GM19238 (cell line): ENCODE measurements around the gene SRRM2.

Source experiments
- DNase-seq: peaks from one replicate; pipeline ENCODE4 v3.0.0; 2011; ENCODE audit warnings: low spot score; ENCODE audit not compliant: insufficient read length

The SRRM2 gene

GRCh38 chr16:2777231-2777902 lies 24.9 kb downstream of the SRRM2 start, which contains the start of gene ELOB:
Gene ELOB, minus strand, starts transcription at chr16:2777280. Its CDS starts 41 bp downstream, at chr16:2777239.
- peak; percentile 95 for DNase-seq

DNA sequence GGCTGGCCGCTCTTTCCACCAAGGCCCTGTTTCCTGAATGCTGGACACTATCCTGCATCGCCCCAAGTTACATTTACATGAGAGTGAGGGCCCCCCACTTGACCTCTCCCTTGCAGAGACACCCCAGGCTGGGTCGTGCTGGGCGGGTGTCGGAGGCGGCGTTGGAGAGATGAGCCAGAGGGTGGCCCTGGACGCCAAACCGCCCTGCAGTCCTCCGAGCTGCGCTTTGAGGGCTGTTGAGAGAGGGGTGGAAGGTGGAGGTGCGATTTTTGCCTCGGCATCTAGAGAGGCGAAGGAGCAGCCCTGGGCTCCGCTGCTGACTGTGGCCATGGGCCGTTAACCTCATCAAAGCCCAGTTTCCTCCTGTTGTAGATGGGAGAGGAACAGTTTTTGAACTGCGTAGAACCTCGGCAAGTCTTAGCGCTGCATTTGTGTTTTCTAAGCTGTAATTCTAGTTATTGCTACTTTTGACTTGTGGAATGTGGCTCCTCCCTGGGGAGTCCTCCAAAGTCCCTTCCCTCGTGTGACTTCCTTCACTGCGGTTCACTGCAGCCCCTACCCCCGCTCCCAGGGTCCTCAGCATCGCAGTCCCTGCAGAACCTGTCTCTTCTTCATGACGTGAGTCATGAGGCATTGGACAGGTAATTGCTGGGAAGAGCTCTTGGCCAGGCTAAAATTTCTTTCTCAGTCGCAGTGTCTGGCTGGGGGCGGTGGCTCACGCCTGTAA lies 25.6 kb downstream of the SRRM2 start:
- DNase-seq, result peak; percentile 47

DNA sequence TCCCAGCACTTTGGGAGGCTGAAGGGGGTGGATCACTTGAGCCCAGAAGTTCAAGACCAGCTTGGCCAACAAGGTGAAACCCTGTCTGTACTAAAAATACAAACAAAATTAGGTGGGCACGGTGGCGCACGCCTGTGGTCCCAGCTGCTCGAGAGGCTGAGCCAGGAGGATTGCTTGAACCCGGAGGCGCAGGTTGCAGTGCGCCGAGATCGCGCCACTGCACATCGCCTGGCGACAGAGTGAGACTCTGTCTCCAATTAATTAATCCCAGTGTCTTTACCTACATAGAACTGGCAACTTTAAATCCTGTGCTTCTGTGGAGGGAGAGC lies 26.2 kb downstream of the SRRM2 start:
- DNase-seq, result no peak

DNA sequence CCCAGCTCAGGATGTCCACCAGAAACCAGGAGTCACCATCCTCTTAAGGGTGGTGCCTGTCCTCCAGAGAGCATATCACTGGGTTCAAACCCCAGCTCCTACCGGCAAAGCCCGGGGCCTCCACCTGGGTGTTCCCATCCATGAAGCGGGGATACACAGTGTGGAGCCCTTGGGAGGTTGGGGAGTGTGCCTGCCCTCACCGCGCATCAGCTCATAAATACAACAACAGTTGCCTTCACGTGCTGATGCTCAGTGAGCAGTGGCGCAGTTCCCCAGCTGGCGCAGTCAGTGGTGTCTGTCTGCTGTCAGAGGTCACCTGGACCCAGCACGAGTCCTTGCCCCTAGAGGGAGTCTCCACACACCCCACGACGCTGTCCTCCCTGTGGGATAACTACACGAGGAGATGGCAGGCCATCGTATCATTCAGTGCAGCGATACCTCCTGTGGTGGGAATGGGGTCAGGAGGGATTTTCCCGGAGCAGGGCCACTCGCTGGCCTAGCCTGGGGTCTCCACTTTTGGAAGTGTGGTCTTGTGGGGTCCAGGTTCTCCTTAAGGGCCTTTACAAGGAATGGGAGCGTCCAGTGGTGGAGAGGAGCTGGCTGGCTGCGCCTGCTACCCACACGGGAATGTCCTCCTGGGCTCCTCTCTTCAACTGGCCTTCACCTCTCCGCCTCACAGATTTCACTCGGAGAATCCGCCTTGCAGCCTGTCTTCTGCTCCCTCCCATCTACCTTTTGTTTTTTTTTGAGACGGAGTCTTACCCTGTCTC lies 26.9 kb downstream of the SRRM2 start:
- DNase-seq, result no peak

GRCh38 chr16:2779978-2780898 lies 27.8 kb downstream of the SRRM2 start:
- DNase-seq, result no peak

DNA sequence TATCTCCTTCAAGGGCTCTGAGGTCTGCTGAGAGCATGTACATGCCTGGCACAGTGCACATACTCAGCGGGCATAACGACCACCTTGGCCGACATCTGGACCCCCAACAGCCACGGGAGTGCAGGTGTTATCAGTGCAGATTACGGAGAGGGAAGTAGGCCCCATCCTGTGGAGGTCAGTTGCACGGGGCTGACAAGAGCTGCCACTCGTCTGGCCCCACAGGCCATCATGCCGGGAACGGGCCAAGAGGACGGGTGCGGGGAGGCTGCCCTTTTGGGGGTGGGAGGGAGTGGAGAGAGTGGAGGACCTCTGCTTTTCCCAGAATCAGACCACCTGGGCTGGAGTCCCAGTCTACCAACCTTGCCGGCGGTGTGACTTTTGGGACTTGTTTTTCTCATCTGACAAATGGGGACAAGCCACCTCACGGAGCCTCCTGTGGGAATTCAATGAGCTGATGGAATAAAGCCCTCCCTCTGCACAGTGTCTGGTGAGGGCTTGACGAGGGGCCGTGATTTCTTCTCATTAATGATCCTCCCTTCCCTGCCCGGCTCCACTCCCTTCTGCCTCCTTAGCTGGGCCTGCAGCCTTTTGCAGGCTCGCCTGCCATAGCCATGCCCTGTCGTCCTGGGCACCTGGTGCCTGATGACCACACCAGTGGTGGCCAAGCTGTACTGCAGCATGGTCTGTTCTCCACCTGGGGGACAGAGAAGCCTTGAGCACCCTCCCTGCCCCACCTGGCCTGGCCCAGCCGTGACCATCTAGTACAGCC lies 30.3 kb downstream of the SRRM2 start:
- DNase-seq, result no peak

GRCh38 chr16:2783581-2784357 lies 31.3 kb downstream of the SRRM2 start:
- no peak for DNase-seq

GRCh38 chr16:2784358-2785100 lies 32.1 kb downstream of the SRRM2 start:
- no peak for DNase-seq

DNA sequence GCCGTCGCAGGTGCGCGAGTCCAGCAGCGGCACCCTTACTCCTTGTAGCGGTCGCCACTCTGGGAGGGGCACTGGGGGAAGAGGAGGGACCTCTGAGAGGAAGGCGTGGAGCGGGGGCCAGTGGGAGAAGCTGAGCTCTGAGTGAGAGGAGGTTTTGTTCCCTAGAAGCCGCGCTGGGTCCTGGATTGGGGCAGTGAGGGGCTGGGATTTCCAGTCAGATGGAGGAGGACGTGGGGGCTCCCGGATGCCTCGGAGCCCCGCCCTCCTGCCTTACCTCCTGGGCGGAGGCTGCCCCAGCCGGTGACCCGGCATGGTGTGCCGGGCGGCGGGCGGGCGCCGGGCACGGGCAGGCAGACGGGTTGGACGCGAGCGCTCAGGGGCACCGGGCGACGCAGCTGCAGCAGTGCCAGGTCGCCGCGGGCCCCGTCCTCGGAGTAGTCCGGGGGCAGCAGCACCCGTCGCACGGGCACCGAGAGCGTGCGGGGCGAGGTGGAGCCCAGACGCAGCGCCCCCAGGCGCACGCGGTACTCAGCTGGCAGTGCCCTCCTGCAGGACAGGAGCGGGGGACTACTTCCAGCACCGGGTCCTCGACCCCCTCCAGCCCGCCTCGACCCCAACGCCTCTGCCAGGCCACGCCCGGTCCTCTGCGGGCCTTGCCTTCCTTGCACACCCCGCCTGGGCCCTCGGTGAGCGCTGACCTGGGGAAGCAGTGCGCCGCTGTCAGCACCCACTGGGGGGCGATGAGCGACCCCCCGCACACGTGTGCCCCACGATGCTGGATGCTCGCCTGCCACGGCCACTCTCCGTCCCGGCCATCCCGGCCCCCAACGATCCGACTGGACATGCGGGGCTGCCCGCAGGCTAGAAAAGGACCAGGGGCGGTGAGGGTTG lies 32.9 kb downstream of the SRRM2 start:
- no peak for DNase-seq

GRCh38 chr16:2786061-2786825 lies 33.8 kb downstream of the SRRM2 start:
- DNase-seq, result no peak

- DNase-seq, result no peak
Measured at GRCh38 chr16:2786826-2787151, 34.4 kb downstream of the SRRM2 start.

GRCh38 chr16:2787406-2787805 lies 35.0 kb downstream of the SRRM2 start, which contains the start of gene PRSS33:
Gene PRSS33, minus strand, starts transcription at chr16:2787560. Its CDS starts 1,013 bp downstream, at chr16:2786547.
- DNase-seq, result no peak

DNA sequence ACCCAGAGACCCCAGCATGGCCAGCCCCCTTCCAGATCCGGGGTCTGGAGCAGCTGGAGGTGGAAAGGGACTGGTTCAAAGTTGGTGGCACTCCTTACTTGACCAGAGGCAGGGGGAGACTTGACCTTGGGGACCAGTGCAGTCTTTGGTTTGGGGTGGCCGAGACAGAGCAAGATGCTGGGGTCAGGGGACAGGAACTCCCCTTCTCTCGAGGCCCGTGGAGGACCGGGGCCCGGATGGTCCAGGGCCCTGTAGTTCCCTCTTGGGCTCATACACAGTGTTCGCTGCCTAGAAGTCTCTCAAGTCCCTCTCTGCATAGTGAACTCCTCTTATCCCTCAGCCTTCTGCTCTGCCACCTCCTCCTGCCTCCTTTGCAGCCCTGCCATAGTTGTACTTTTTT lies 35.5 kb downstream of the SRRM2 start:
- DNase-seq, result no peak

GRCh38 chr16:2790631-2791030 lies 38.2 kb downstream of the SRRM2 start:
- no peak for DNase-seq

DNA sequence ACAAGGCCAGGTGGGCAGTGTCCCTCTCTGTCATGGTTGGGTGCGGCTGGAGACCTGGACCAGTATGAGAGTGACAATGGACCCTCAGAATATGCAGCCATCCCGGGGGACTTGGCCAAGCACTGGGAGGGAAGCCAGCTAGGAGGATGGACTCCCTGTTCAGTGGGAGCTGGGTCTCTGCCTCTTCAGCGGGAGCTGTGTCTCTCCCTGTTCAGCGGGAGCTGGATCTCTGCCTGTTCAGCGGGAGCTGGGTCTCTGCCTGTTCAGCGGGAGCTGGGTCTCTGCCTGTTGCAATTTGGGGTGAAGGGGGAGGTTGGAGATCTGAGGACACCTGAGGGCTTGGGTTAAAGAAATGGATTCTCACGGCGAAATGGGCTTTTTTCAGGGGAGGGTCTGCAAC lies 38.7 kb downstream of the SRRM2 start:
- no peak for DNase-seq

DNA sequence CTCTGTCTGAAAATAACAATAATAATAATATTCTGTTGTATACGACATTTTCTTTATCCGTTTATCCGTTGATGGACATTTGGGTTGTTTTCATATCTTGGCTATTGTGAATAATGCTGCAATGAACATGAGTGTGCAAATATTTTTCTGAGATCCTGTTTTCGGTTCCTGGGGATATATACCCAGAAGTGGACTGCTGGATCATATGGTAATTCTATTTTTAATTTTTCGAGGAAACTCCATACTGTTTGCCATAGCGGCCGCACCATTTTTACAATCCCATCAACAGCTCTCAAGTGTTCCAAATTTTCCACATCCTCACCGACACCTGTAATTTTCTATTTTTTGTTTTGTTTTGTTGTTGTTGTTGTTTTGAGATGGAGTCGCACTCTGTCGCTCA lies 40.5 kb downstream of the SRRM2 start:
- no peak for DNase-seq

- DNase-seq, result no peak
Measured at GRCh38 chr16:2795395-2796143, 43.1 kb downstream of the SRRM2 start.
